Measurements from ENCODE around the gene CPLX3.

- TF ChIP-seq POLR2AphosphoS5 (IDR thresholded peaks at IDR 0.05; ENCODE audit: low read depth, low read length) (no peak), SIN3A (IDR thresholded peaks at IDR 0.05; ENCODE audit: borderline replicate concordance, insufficient read depth, low read length) (no peak), REST (IDR thresholded peaks at IDR 0.05; ENCODE audit: insufficient read depth in 1 of 2, low read depth in 2 of 2, low read length in 2 of 2) (no peak), TAF1 (IDR thresholded peaks at IDR 0.05; ENCODE audit: borderline replicate concordance, insufficient read depth, low read length) (no peak), FOXP2 (optimal IDR thresholded peaks at IDR 0.05; ENCODE audit: borderline replicate concordance, extremely low read depth, extremely low read length, insufficient read depth) (no peak)
Observed at GRCh38 chr15:74837482-74838136, 11.2 kb downstream of the CPLX3 start.
